ENCODE measurements around the gene TMX3.

- TF ChIP-seq CTCF (conservative IDR thresholded peaks at IDR 0.05) (no peak), EZH2 (IDR thresholded peaks at IDR 0.05; ENCODE audit: low read depth) (no peak)
Measured at GRCh38 chr18:68696937-68697336, 18.0 kb downstream of the TMX3 start.
